Measurements from ENCODE around the gene ATP2A3. TPM values are rescaled to one million over a fixed set of nuclear protein-coding genes. Genes with fewer than 3 reads are reported as not detected.

Gene ATP2A3
- total RNA-seq, 4 donors from 2014 or later = 78.6 to 231 (median 112) TPM

GRCh38 chr17:3926860-3927627 is 37.2 kb downstream of the ATP2A3 start:
- peaks cover 0 to 29% (median 0%) of the 10 kb centered on the region in 3 donors for H3K36me3 ChIP-seq
- peaks cover 0 to 3% (median 0%) of the 10 kb centered on the region in 4 donors for H3K4me1 ChIP-seq
- DNase-seq = no peak
- H3K9me3 ChIP-seq = no peaks in the 10 kb centered on the region
- H3K4me3 ChIP-seq = no peak overlapping the region
- TF ChIP-seq CTCF (IDR thresholded peaks at IDR 0.05) = no peak
- TF ChIP-seq POLR2A (IDR thresholded peaks at IDR 0.05) = no peak
- H3K27me3 ChIP-seq = no peaks in the 10 kb centered on the region
- H3K27ac ChIP-seq = peak overlapping the region in 1 of 4 donors; percentile 21

- H3K4me1 ChIP-seq = peaks cover 0 to 3% (median 0%) of the 10 kb centered on the region in 4 donors
- H3K4me3 ChIP-seq = no peak overlapping the region
- peaks cover 0 to 29% (median 0%) of the 10 kb centered on the region in 3 donors for H3K36me3 ChIP-seq
- no peak for DNase-seq
- no peak for TF ChIP-seq POLR2A (IDR thresholded peaks at IDR 0.05)
- no peak for TF ChIP-seq CTCF (IDR thresholded peaks at IDR 0.05)
- no peaks in the 10 kb centered on the region for H3K9me3 ChIP-seq
- peak overlapping the region in 3 of 4 donors; percentile 25 to 68 (median 65) for H3K27ac ChIP-seq
- H3K27me3 ChIP-seq = no peaks in the 10 kb centered on the region
These were observed 38.4 kb downstream of the ATP2A3 start for GRCh38 chr17:3925684-3926485.

GRCh38 chr17:3924512-3925350 is 39.5 kb downstream of the ATP2A3 start:
- Histone ChIP-seq H3K4me3 (no peak overlapping the region), H3K27ac (peak overlapping the region in 2 of 4 donors; percentile 65 to 68), H3K36me3 (peaks cover 0 to 23% (median 0%) of the 10 kb centered on the region in 3 donors)

GRCh38 chr17:3923466-3924190 is 40.6 kb downstream of the ATP2A3 start:
- H3K4me3 ChIP-seq = no peak overlapping the region
- peaks cover 0 to 13% (median 0%) of the 10 kb centered on the region in 3 donors for H3K36me3 ChIP-seq
- no peaks in the 10 kb centered on the region for H3K27me3 ChIP-seq
- TF ChIP-seq POLR2A (IDR thresholded peaks at IDR 0.05) (no peak), CTCF (IDR thresholded peaks at IDR 0.05) (no peak)
- peak overlapping the region in 2 of 4 donors; percentile 65 to 68 for H3K27ac ChIP-seq
- no peak for DNase-seq
- H3K4me1 ChIP-seq = peaks cover 0 to 6% (median 0%) of the 10 kb centered on the region in 4 donors
- no peaks in the 10 kb centered on the region for H3K9me3 ChIP-seq

More at GRCh38 chr17:3924512-3925350, 39.5 kb downstream of the ATP2A3 start:
- H3K9me3 ChIP-seq = no peaks in the 10 kb centered on the region
- peaks cover 0 to 3% (median 0%) of the 10 kb centered on the region in 4 donors for H3K4me1 ChIP-seq
- DNase-seq = no peak
- TF ChIP-seq CTCF (IDR thresholded peaks at IDR 0.05) (no peak), POLR2A (IDR thresholded peaks at IDR 0.05) (no peak)
- H3K27me3 ChIP-seq = no peaks in the 10 kb centered on the region
